Airway epithelial cell (primary cell): ENCODE results near the gene SAP30L. TPM values are rescaled to one million over a fixed set of nuclear protein-coding genes. Genes with fewer than 3 reads are reported as not detected.

Experiments used
- total RNA-seq: library from RNA; depleted of rRNA; stranded (reverse); fragments of >200 nt; gene quantifications from 2 replicates; pipeline ENCODE4 v1.2.3, GENCODE V29; 2015

Gene SAP30L, protein sequence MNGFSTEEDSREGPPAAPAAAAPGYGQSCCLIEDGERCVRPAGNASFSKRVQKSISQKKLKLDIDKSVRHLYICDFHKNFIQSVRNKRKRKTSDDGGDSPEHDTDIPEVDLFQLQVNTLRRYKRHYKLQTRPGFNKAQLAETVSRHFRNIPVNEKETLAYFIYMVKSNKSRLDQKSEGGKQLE
- total RNA-seq = 4.6 and 10.4 TPM in 2 replicates

GRCh38 chr5:154445422-154446194, at the start of gene SAP30L:
SAP30L (plus strand) TSS chr5:154445997; CDS start chr5:154446605, 608 bp downstream.

GRCh38 chr5:154478224-154478565, 32.4 kb downstream of the SAP30L start, which contains the start of gene HAND1:
HAND1 (minus strand) TSS chr5:154478227; CDS start chr5:154478008, 219 bp downstream.

Other genes with a start within 250 kb of the SAP30L start
- gene HAND1, start 32.2 kb downstream of the SAP30L start, total RNA-seq = not detected in 2 replicates